Pulmonary artery endothelial cell (primary cell): ENCODE results near the gene TSR2. TPM values are rescaled to one million over a fixed set of nuclear protein-coding genes. Genes with fewer than 3 reads are reported as not detected.
"Not testable (repeated sequence)": the region's sequence is repeated elsewhere in the genome, so short reads cannot be mapped to it uniquely, and the experiment has no call there.

Source experiments
- DNase-seq: peaks from one replicate; pipeline ENCODE4 v3.0.0-alpha.2; 2011; ENCODE audit warnings: low read depth, low spot score
- total RNA-seq: library from RNA; depleted of rRNA; stranded (reverse); fragments of >200 nt; gene quantifications from 2 replicates; pipeline ENCODE4 v1.2.3, GENCODE V29; 2014

TSR2 gene
- total RNA-seq, 1 donor from 2014 or later, result 17.5 TPM

DNA sequence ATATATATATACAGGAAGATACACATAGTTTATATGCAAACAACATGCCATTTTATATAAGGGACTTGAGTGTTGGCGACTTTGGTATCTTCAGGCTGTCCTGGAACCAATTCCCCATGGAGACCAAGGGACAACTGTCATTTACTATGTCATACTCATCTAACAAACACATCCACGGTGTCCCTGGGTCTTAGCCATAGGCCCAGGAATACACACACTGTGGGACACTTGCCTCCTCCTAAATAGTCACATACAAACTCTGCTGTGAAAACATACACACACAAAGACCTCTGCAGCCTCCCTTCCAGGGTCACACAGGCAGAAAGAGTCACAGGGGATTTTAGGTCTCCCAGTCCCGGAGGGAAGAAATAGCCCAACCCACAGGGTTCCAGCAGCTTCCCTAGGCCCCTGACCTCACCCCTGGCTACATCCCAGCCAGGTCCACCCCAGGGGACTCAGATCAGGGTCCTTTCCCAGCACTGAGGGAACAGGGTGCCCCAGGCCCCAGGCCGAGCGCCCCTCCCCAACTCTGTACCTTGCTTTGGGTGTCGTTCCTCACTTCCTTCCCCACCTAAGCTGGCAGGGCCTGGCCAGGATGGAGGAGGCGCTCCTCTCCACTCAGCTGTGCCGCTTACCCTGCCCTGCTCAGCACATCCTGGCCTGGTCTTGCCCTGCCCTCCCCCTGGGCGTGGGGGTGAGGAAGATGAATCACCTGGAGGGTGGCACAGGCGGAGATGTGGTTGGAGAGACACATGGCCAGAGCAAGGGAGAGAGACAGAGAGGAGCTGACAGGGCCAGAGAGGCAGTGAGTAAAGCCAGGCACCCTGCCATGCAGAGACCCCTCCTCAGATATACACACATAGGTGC is 34.0 kb downstream of the TSR2 start:
- DNase-seq, result no peak

DNA sequence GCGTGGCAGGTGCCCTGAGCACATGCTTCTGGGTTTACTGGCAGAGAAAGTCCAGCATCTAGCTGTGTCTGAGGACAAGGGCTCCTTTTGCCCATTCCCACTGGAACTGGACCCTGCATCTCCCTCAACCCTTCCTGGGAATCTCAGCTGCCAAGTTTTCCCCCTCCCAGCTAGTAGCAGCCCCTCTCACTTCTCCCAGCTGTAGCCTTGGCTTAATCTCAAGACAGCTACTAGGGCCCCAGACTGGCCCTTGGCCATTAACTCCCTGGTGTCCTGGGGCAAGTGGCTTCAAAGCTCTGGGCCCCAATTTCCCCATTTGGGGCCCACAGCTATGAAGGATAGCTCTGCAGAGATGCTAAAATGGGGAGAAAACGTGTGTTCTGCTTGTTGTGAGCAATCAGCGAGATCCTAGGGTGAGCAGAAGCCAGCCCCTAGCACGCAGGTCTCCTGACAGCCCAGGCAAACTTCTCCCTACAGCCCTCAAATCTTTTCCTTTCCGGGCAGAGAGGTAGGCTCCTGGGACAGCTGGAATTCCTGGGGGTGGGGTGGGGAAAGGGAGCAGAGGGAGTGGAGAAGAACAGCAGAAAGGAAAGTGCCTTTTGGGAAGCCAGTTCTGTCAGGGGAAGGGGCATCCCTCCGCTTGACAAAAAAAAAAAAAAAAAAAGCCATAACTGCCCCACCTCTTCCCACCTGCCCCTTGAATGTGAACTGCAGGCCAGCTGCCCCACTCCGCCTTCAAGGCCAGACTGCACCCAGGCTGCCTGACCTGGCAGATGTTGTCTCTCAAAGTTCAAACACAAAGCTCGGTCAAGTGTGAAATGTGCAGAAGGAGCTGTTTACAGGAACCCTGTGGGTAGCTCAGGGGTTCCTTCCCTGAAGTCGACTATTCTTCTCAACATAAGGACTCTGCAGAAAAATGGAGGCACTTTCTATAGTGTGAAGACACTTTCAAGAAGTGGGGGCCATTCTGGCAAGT is 39.2 kb downstream of the TSR2 start:
- no peak for DNase-seq

DNA sequence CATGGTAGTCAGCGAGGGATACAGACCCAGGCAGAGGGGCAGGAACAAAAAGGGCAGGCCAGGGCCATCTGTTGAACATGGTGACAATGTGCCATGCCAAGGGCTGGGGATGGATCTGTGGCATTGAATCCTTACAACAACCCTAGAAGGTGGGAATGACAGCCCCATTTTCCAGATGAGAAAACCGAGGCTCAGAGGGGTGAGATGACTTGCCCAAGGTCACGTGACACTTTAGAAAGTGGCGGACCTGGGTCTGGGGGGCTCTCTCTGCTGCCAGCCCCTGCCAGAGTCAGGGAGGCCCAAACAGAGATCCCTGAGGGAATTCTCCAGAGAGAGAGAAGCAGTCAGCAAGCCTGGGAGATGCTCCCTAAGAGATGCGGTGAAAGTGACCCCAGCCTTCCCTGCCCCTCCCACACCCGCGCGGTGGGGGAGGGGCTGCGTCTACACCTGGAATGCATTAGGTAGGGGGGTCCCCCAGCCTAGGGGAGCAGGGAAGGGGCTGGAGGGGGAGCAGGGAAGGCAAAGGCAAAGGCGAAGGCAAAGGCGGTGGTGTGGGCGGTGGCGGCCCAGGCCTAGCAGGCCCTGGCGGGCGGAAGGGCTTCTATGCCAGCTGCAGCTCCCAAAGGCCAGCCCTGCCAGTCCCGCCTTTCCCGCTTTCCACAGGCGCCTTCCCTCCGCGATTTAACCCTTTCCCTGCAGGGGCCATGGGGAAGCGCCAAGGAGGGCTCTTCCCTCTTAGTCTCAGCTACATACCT is 42.8 kb downstream of the TSR2 start:
- no peak for DNase-seq

DNA sequence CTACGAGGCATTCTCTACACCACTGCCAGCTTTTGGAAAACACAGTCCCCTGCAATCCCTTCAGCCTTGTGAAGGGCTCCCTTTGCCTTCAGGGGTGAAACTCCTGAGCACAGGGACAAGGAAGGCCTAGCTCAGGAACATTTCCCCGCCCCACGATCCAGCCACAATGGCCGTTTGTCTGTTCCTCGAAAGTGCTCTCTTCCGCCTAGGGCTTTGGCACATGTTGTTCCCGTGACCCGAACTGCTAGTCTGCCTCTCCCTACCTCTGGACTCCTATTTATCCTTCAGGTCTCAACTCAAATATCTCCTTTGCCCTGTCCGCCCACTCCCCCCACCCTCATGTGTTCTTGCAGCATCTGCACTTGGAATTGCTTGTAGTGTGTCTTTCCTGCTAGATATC is 43.7 kb downstream of the TSR2 start:
- DNase-seq, result no peak

DNA sequence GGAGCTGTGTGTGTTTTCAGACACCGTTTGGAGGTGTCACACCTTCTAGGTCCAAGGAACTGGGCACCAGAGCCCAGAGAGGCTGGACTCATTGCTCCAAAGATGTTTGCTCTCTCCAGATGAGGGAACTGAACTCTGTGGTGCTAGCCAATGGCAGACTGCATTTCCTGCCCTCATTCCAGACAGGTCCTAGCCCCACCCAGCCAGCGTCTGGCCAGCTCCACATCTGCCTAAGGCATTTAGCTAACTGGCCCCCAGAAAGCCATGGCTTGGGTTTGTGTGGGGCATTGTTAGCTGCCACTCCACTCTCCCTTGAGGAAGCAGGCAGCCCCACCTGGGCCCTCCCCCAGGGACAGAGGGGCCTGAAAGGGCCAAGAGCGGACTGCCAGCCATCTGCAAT is 44.5 kb downstream of the TSR2 start:
- no peak for DNase-seq

DNA sequence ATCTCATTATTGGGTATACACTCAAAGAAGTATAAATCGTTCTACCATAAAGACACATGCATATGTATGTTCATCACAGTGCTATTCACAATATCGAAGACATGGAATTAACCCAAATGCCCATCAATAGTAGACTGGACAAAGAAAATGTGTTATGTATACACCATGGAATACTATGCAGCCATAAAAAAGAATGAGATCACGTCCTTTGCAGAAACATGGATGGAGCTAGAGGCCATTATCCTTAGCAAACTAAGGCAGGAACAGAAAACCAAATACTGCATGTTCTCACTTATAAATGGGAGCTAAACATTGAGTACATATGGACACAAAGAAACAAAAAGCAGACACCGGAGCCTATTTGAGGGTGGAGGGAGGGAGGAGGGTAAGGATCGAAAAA is 49.6 kb downstream of the TSR2 start:
- not testable (repeated sequence) for DNase-seq

DNA sequence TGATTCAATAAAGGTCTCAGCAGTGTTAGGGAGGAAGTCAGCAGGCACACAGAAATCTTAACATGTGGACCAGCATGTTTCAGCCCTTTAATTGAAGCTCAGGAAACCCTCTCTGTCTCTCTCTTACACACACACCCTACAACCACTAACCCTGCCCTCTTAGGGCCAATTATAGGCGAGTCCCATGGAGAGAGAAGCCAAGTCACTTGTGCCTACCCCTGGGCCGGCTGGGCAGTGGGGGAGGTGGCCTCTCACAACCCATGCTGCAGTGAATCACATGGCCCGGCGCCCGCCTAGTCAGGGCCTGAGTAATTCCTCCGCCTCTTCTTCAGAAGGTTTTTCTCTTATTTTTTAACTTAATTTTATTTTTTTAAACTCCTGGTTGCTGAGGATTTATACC is 52.1 kb downstream of the TSR2 start:
- DNase-seq, result no peak

DNA sequence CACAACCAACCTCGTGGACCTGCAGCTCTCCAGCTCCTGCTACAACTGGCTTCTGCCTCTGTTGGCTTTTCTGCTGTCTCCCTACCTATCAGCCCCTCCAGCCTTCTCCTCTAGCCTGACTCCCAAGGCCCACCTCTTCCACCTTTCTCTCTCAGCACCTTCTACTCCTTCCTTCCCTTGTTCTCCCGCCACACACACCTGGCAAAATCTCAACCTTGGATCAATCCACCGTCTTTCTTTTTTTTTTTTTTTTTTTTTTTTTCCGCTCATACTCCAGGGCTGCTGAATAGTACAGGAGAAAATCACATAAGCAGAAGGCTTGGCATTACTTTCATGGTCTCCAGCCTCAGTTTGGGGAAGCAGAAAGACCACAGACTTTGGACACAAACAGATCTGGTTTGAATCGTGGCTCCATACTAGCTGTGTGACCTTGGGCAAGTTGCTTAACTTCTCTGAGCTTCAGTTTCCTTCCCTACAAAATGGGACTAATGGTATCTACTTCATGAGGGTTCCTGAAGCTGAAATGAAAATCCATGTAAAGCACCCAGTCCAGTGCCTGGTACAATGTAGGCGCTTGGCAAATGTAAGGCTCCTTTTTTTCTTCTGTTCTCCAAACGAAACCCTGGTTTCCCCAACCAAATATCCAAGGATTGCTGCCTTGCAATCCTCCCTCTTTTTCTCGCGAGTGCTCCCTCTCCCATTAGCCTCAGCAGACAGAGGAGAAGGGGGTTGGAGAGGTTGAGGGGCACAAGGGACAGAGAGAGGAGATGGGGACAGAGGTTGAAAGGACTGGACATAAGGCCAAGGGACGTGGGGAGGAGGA is 54.2 kb downstream of the TSR2 start:
- no peak for DNase-seq

Other genes with a start within 250 kb of the TSR2 start
- gene WNK3, start 82.4 kb upstream of the TSR2 start, total RNA-seq, result 0.59 and 2.3 TPM in 2 replicates
- 2.3 and 2.7 TPM in 2 replicates for gene FGD1, start 55.8 kb downstream of the TSR2 start, total RNA-seq
- gene GNL3L, start 89.8 kb downstream of the TSR2 start, total RNA-seq, result 32.8 and 44.4 TPM in 2 replicates